ENCODE results near the gene BRD1. TPM values are rescaled to one million over a fixed set of nuclear protein-coding genes. Genes with fewer than 3 reads are reported as not detected.

Gene BRD1
- total RNA-seq, 4 donors from 2014 or later, result 44.6 to 74.9 (median 60.4) TPM

DNA sequence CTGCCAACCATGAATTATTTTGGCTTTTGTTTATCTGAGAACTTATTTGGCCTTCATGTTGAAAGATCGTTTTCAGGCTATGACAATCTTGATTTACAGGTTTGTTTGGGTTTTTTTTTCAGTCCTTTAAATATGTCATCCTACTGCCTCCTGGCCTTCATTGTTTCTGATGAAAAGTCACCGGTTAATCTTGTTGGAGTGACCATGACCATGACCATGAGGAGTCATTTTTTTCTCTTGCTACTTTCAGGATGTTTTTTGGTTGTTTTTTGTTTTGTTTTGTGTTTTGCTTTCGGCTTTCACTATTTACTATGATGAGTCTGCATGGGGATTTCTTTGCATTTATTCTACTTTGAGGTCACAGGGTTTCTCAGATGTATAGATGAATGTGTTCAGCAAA, 81.6 kb downstream of the BRD1 start:
- WGBS, 2 donors, result 76% methylated on average over 3 of the region's 3 CpGs
- Histone ChIP-seq H3K36me3 (no peaks in the 10 kb centered on the region), H3K4me3 (no peak overlapping the region), H3K9me3 (peaks cover 0 to 63% (median 2%) of the 10 kb centered on the region in 4 donors), H3K27me3 (no peaks in the 10 kb centered on the region), H3K4me1 (no peaks in the 10 kb centered on the region), H3K27ac (no peak overlapping the region)
- no peak for DNase-seq (ENCODE audit: low spot score in 2 of 2)
- TF ChIP-seq POLR2A (IDR thresholded peaks at IDR 0.05) (no peak), EP300 (IDR thresholded peaks at IDR 0.05) (no peak)
- TF ChIP-seq, protein P1, sequence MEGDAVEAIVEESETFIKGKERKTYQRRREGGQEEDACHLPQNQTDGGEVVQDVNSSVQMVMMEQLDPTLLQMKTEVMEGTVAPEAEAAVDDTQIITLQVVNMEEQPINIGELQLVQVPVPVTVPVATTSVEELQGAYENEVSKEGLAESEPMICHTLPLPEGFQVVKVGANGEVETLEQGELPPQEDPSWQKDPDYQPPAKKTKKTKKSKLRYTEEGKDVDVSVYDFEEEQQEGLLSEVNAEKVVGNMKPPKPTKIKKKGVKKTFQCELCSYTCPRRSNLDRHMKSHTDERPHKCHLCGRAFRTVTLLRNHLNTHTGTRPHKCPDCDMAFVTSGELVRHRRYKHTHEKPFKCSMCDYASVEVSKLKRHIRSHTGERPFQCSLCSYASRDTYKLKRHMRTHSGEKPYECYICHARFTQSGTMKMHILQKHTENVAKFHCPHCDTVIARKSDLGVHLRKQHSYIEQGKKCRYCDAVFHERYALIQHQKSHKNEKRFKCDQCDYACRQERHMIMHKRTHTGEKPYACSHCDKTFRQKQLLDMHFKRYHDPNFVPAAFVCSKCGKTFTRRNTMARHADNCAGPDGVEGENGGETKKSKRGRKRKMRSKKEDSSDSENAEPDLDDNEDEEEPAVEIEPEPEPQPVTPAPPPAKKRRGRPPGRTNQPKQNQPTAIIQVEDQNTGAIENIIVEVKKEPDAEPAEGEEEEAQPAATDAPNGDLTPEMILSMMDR (IDR thresholded peaks at IDR 0.05), result no peak

DNA sequence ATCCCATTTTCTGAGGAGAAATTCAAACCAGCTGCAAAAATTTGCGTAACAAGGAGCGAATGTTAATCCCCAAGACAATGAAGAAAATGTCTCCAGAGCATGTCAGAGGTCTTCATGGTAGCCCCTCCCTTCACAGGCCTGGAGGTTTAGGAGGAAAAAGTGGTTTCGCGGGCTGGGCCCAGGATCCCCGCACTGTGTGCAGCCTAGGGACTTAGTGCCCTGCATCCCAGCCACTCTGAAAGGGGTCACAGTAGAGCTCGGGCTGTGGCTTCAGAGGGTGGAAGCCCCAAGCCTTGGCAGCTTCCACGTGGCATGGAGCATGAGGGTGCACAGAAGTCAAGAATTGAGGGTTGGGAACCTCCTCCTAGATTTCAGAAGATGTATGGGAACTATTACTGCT, 87.4 kb downstream of the BRD1 start:
- DNase-seq (ENCODE audit: low spot score in 2 of 2), result no peak
- H3K27ac ChIP-seq, result no peak overlapping the region
- H3K27me3 ChIP-seq, result no peaks in the 10 kb centered on the region
- no peaks in the 10 kb centered on the region for H3K4me1 ChIP-seq
- TF ChIP-seq POLR2A (IDR thresholded peaks at IDR 0.05) (no peak), EP300 (IDR thresholded peaks at IDR 0.05) (no peak)
- TF ChIP-seq, protein P1 (IDR thresholded peaks at IDR 0.05), result no peak
- no peaks in the 10 kb centered on the region for H3K36me3 ChIP-seq
- H3K9me3 ChIP-seq, result peaks cover 0 to 38% (median 2%) of the 10 kb centered on the region in 4 donors
- 74 to 76% methylated on average over 7 of the region's 7 CpGs for WGBS, 2 donors
- no peak overlapping the region for H3K4me3 ChIP-seq

DNA sequence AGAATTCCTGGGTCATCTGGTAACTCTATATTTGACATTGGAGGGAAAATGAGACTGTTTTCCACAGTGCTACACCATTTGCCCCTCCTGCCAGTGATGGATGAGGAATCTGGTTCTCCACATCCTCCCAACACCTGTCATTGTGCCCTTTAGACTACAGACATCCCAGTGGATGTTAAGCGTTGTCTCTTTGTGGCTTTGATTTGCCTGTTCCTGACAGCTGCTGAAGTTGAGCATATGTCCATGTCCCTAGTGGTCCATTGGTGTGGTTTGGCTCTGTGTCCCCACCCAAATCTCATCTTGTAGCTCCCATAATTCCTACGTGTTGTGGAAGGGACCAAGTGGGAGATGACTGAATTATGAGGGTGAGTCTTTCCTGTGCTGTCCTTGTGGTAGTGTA, 88.5 kb downstream of the BRD1 start:
- Histone ChIP-seq H3K36me3 (no peaks in the 10 kb centered on the region), H3K4me3 (no peak overlapping the region), H3K27me3 (no peaks in the 10 kb centered on the region), H3K9me3 (peaks cover 0 to 27% (median 0%) of the 10 kb centered on the region in 4 donors), H3K4me1 (no peaks in the 10 kb centered on the region), H3K27ac (no peak overlapping the region)
- WGBS, 2 donors, result 73 to 80% methylated on average over 2 of the region's 2 CpGs
- TF ChIP-seq EP300 (IDR thresholded peaks at IDR 0.05) (no peak), POLR2A (IDR thresholded peaks at IDR 0.05) (no peak)
- TF ChIP-seq, protein P1 (IDR thresholded peaks at IDR 0.05), result no peak
- DNase-seq (ENCODE audit: low spot score in 2 of 2), result no peak

DNA sequence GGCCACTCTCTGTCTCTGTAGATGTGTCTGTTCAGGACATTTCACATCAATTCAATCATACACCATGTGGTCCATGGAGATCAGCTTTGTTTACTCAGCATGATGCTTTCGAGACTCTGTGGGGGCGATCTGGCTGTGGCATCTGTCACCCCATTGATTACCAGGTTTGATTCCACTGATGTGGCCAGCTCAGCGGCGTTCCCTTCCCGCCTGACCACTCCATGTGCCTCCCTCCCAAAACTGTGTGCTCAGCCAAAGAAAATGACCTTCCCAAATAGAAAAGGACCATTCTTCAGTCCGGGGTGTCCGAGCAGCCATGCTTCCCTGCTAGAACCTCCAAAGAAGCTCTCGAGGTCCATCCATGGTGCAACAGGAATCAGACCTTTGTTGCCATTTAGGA, 89.1 kb downstream of the BRD1 start:
- WGBS, 2 donors, result 80 to 89% methylated on average over 8 of the region's 8 CpGs
- H3K9me3 ChIP-seq, result peaks cover 0 to 21% (median 0%) of the 10 kb centered on the region in 4 donors
- DNase-seq (ENCODE audit: low spot score in 2 of 2), result no peak
- H3K27ac ChIP-seq, result no peak overlapping the region
- H3K36me3 ChIP-seq, result no peaks in the 10 kb centered on the region
- no peaks in the 10 kb centered on the region for H3K4me1 ChIP-seq
- no peak overlapping the region for H3K4me3 ChIP-seq
- TF ChIP-seq EP300 (IDR thresholded peaks at IDR 0.05), result no peak
- TF ChIP-seq, protein P1 (IDR thresholded peaks at IDR 0.05), result no peak
- TF ChIP-seq POLR2A (IDR thresholded peaks at IDR 0.05), result no peak
- no peaks in the 10 kb centered on the region for H3K27me3 ChIP-seq

DNA sequence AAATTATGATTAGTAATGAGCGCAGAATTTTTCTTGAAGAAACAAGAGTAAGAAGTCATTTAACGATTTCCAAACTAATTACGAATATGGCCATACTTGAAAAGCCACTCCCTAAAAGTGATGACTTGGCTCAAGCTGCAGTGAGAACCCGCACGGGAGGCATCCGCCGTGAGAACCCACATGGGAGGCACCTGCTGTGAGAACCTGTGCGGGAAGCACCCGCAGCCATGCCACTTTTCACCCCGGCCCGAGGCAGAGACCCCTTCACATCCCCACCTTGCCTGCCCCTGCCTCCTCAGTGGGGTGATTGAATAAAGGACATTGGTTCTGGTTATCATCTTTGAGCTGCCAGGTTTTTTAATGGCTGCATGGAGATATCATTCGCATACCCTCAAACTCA, 89.7 kb downstream of the BRD1 start:
- no peak for DNase-seq (ENCODE audit: low spot score in 2 of 2)
- 89% methylated on average over 12 of the region's 12 CpGs for WGBS, 2 donors
- Histone ChIP-seq H3K27me3 (no peaks in the 10 kb centered on the region), H3K9me3 (peaks cover 0 to 16% (median 0%) of the 10 kb centered on the region in 4 donors), H3K27ac (no peak overlapping the region), H3K4me3 (no peak overlapping the region), H3K4me1 (no peaks in the 10 kb centered on the region), H3K36me3 (no peaks in the 10 kb centered on the region)
- TF ChIP-seq POLR2A (IDR thresholded peaks at IDR 0.05) (no peak), EP300 (IDR thresholded peaks at IDR 0.05) (no peak)
- TF ChIP-seq, protein P1 (IDR thresholded peaks at IDR 0.05), result no peak
